Suprapubic skin (tissue), 4 donors: ENCODE results near the gene MYO9B.

Source experiments
- CTCF ChIP-seq, 2 donors: fragments of 200-600 bp in 1 of 2; fragments of 450-650 bp in 1 of 2; sonication (generic) in 1 of 2; IDR thresholded peaks; one replicate each; pipeline ENCODE4 v1.5.1; 2016 to 2019; ENCODE audit warnings: antibody characterized with exemption in 2 of 2, mild to moderate bottlenecking in 1 of 2, moderate library complexity in 1 of 2
- POLR2A ChIP-seq, 2 donors: fragments of 450-650 bp; IDR thresholded peaks; one replicate each; pipeline ENCODE4 v1.6.1; 2017; ENCODE audit warnings: antibody characterized with exemption in 2 of 2, mild to moderate bottlenecking in 2 of 2, moderate library complexity in 2 of 2
- POLR2AphosphoS5 ChIP-seq, 3 donors: sonication (generic); formaldehyde crosslinking; IDR thresholded peaks; one replicate each; pipeline ENCODE4 v1.6.1; 2017; ENCODE audit warnings: antibody characterized with exemption in 3 of 3

- TF ChIP-seq CTCF (IDR thresholded peaks at IDR 0.05) (no peak), POLR2AphosphoS5 (IDR thresholded peaks at IDR 0.05) (no peak), POLR2A (IDR thresholded peaks at IDR 0.05) (no peak)
Measured at GRCh38 chr19:17185590-17185989, 110.0 kb downstream of the MYO9B start.
